HFFc6 (cell line): ENCODE measurements around the gene IFFO2. TPM values are rescaled to one million over a fixed set of nuclear protein-coding genes. Genes with fewer than 3 reads are reported as not detected.

Source experiments
- DNase-seq: peaks from one replicate; pipeline ENCODE4 v3.0.0-alpha.2; 2018
- H3K27ac Mint-ChIP-seq: 2 replicates; pipeline ENCODE4 v1.8.0; 2020; ENCODE audit warnings: mild to moderate bottlenecking, mixed read lengths
- H3K27me3 Mint-ChIP-seq: 2 replicates; pipeline ENCODE4 v1.8.0; 2021; ENCODE audit warnings: mild to moderate bottlenecking, moderate library complexity, mixed read lengths; ENCODE audit not compliant: insufficient read depth
- H3K36me3 Mint-ChIP-seq: 2 replicates; pipeline ENCODE4 v1.8.0; 2021; ENCODE audit warnings: low read depth, mixed read lengths
- H3K4me1 Mint-ChIP-seq: 2 replicates; pipeline ENCODE4 v1.8.0; 2020; ENCODE audit warnings: low read depth, mixed read lengths
- H3K4me3 Mint-ChIP-seq: 2 replicates; pipeline ENCODE4 v1.8.0; 2020; ENCODE audit warnings: mild to moderate bottlenecking, moderate library complexity, mixed read lengths
- H3K9me3 Mint-ChIP-seq: 2 replicates; pipeline ENCODE4 v1.8.0; 2020; ENCODE audit warnings: mild to moderate bottlenecking, mixed read lengths
- total RNA-seq, 6 experiments: library from RNA; stranded (reverse); fragmentation: NEBNext Ultra II Directional; extraction: Animal tissue kit (Norgen Biotek cat#: 25700); gene quantifications; 2 replicates in 1 of 6; 3 replicates in 5 of 6; pipeline ENCODE4 v1.2.3, GENCODE V29; 2021
- TF ChIP-seq, protein P1 (sequence below): fragments of 200-600 bp; sonication (generic); IDR thresholded peaks from 2 replicates; pipeline ENCODE4 v1.5.0; 2021; ENCODE audit warnings: antibody characterized with exemption, mild to moderate bottlenecking

The IFFO2 gene
- total RNA-seq, 6 experiments from 2014 or later: 19.9 to 28.9 (median 21.0) TPM

DNA sequence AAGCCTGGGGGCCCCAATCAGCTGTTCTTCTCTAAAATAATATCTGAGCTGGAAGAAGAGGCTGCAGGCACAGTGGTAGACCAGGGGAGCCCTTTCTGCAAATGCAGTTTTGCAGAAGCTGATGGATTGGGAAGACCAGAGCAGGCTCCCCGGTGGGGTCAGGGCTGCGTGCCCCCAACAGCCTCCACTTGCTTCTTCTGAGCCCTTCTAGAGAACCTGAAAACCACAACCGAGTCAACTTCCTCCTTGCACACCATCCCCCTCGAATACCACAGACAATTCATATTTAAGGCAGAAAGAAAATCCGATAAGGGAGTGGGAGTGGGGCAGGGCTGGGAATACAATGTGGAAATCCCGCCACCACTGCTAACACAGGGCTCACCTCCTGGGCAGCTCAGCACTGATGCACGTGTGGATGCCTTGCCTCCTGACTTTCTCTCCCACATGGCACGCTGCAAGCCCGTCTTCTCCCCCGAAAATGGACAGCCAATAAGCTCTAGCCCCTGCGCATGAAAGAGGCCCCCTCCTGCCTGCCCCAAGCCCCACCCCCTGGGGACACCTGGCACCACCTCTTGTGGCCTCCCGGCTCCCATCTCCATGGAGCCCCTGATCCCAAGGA lies 28.7 kb downstream of the IFFO2 start:
- peaks cover 4% of the 10 kb centered on the region; the same call in 1 of the 2 replicates for H3K9me3 Mint-ChIP-seq
- TF ChIP-seq, protein P1, sequence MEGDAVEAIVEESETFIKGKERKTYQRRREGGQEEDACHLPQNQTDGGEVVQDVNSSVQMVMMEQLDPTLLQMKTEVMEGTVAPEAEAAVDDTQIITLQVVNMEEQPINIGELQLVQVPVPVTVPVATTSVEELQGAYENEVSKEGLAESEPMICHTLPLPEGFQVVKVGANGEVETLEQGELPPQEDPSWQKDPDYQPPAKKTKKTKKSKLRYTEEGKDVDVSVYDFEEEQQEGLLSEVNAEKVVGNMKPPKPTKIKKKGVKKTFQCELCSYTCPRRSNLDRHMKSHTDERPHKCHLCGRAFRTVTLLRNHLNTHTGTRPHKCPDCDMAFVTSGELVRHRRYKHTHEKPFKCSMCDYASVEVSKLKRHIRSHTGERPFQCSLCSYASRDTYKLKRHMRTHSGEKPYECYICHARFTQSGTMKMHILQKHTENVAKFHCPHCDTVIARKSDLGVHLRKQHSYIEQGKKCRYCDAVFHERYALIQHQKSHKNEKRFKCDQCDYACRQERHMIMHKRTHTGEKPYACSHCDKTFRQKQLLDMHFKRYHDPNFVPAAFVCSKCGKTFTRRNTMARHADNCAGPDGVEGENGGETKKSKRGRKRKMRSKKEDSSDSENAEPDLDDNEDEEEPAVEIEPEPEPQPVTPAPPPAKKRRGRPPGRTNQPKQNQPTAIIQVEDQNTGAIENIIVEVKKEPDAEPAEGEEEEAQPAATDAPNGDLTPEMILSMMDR: no peak
- peaks cover 91% of the 10 kb centered on the region for H3K4me1 Mint-ChIP-seq
- H3K4me3 Mint-ChIP-seq: peak overlapping the region; percentile 60
- no peak for DNase-seq
- H3K36me3 Mint-ChIP-seq: peaks cover 5% of the 10 kb centered on the region; the same call in 1 of the 2 replicates
- peaks cover 1% of the 10 kb centered on the region for H3K27me3 Mint-ChIP-seq
- H3K27ac Mint-ChIP-seq: peak overlapping the region; percentile 98

DNA sequence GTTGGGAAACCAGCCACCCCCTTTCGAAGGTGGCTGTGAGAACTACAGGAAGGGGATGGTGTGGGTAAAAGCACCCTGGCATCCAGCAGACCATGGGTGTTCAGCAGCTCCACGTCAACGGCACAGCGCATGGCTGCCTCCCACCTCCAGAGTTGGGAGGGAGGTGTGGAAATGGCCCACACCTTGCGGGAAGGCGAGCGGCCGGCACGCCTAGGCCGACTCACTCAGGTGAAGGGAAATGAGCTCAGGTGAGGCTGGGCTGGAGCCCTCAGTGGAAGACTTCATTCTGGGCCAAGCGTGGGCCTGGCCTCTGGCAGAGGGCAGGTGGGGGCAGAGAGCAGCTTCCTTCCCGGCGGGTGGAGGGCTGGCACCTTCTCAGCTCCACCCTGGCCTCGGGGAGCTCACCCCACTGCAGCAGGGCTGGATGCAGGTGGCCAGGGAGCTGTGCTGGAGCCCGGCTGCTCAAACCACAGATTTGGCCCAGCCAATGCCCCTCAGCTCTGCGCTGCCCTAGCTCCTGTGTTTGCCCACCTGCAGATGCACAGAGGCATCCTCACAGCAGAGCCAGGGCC lies 29.3 kb downstream of the IFFO2 start:
- Mint-ChIP-seq H3K4me1 (peaks cover 91% of the 10 kb centered on the region), H3K36me3 (peaks cover 5% of the 10 kb centered on the region; the same call in 1 of the 2 replicates), H3K27me3 (peaks cover 1% of the 10 kb centered on the region), H3K4me3 (peak overlapping the region; percentile 78), H3K27ac (peak overlapping the region; percentile 98), H3K9me3 (peaks cover 4% of the 10 kb centered on the region; the same call in 1 of the 2 replicates)
- DNase-seq: no peak
- TF ChIP-seq, protein P1: no peak

DNA sequence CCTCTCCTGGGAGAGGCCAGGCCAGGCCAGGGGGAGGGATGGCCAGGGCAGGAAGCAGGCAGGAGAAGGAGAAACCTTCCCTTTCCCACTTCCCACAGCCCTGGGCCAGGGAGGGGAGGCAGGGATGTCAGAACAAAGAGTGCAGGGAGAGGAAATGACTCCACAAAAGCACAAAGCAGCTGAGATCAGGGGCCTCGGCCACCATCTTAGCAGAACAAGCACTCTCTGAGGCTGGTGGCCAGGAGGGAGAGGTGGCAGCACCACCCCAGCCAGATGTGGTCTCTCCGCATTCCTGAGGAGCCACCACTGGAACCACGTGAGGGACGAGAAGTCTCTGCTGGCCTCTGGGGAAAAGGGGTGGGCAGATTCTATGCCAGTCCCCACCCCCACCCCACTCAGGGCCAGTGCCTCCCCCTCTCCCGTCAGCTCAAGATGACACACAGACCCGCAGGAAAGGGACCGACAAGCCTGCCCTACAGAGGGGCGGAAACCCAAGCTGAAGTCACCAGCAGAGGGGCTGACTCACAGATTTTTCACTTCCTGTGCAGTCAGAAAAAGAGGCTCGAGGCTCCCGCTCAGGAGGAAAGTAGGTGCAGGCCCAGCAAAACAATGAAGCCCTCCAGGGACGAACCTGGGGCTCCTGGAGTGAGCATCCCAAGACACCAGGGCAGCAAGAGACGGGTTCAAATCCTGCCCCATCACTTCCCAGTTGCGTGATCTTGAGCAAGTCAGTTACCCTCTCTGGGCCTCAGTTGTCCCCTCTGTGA lies 30.0 kb downstream of the IFFO2 start:
- Mint-ChIP-seq H3K4me3 (peak overlapping the region; percentile 78), H3K4me1 (peaks cover 91% of the 10 kb centered on the region), H3K36me3 (peaks cover 5% of the 10 kb centered on the region; the same call in 1 of the 2 replicates), H3K27ac (peak overlapping the region; percentile 98), H3K27me3 (peaks cover 1% of the 10 kb centered on the region), H3K9me3 (peaks cover 4% of the 10 kb centered on the region; the same call in 1 of the 2 replicates)
- peak; percentile 94 for DNase-seq
- TF ChIP-seq, protein P1: no peak

DNA sequence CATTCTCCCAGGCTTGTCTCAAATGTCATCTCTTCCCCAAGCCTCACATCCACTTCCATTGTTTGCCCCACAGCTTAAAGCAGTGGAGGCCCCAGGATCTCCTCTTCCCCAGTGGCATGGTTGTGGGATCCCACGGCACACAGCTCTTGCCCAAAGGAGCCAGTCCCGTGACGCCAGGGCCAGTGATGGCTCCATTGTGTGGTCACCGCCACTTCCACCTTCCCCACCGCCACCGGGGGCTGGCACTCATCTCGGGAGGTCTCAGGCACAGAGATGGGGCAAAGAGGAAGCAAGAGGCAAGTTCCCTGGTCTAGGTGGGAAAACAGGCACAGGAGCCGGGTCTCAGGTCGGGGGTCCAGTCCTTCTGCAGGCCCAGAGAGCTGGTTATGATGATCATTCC lies 31.2 kb downstream of the IFFO2 start:
- H3K9me3 Mint-ChIP-seq: peaks cover 4% of the 10 kb centered on the region; the same call in 1 of the 2 replicates
- H3K27ac Mint-ChIP-seq: peak overlapping the region; percentile 7; the same call in 1 of the 2 replicates

GRCh38 chr1:18924221-18924691 lies 32.2 kb downstream of the IFFO2 start:
- Mint-ChIP-seq H3K4me3 (peak overlapping the region; percentile 64), H3K27me3 (peaks cover 1% of the 10 kb centered on the region), H3K4me1 (peaks cover 80% of the 10 kb centered on the region), H3K36me3 (peaks cover 5% of the 10 kb centered on the region; the same call in 1 of the 2 replicates), H3K27ac (peak overlapping the region; percentile 91), H3K9me3 (peaks cover 4% of the 10 kb centered on the region; the same call in 1 of the 2 replicates)
- no peak for DNase-seq
- TF ChIP-seq, protein P1: no peak

More for the DNA sequence above, 31.2 kb downstream of the IFFO2 start:
- DNase-seq: no peak
- no peak overlapping the region for H3K4me3 Mint-ChIP-seq
- TF ChIP-seq, protein P1: no peak
- peaks cover 1% of the 10 kb centered on the region for H3K27me3 Mint-ChIP-seq
- H3K36me3 Mint-ChIP-seq: peaks cover 5% of the 10 kb centered on the region; the same call in 1 of the 2 replicates
- H3K4me1 Mint-ChIP-seq: peaks cover 91% of the 10 kb centered on the region
